ENCODE measurements around the gene CMSS1. TPM values are rescaled to one million over a fixed set of nuclear protein-coding genes. Genes with fewer than 3 reads are reported as not detected.

Gene CMSS1
- polyA plus RNA-seq, 1 of the 3 experiments (the other 2 are of a cell fraction), result 9.1 TPM

GRCh38 chr3:99945328-99945995 is 127.8 kb downstream of the CMSS1 start:
- no peaks in the 10 kb centered on the region for H3K36me3 ChIP-seq (replicated peaks in 1 of 2; ENCODE audit: control insufficient read depth in 1 of 2, insufficient read depth in 2 of 2, low read length in 1 of 2)
- no peaks in the 10 kb centered on the region for H3F3A ChIP-seq (replicated peaks; ENCODE audit: insufficient read depth)
- no peaks in the 10 kb centered on the region for H4K20me1 ChIP-seq (ENCODE audit: insufficient read depth)
- no peaks in the 10 kb centered on the region for H3K79me2 ChIP-seq (ENCODE audit: insufficient read depth)
- no peaks in the 10 kb centered on the region for H3K9me2 ChIP-seq
- ChIA-PET CTCF (no interaction called here), POLR2A (no interaction called here)
- no peaks in the 10 kb centered on the region for H3K9me3 ChIP-seq
- H3K4me2 ChIP-seq, result no peak overlapping the region
- no peak overlapping the region for H3K27ac ChIP-seq (ENCODE audit: low read depth in 2 of 2, low read length in 1 of 2)
- no peak overlapping the region for H3K4me3 ChIP-seq (ENCODE audit: low read depth in 2 of 2, low read length in 1 of 2)
- no peak overlapping the region for H2AFZ ChIP-seq (ENCODE audit: low read depth)
- DNase-seq, result no peak
- WGBS (ENCODE audit: low lambda C conversion rate), result 94% methylated on average over 5 of the region's 5 CpGs
- H3K9ac ChIP-seq, result no peak overlapping the region
- no peaks in the 10 kb centered on the region for H3K27me3 ChIP-seq (ENCODE audit: insufficient read depth)
- TF ChIP-seq MEF2A (IDR thresholded peaks at IDR 0.05; ENCODE audit: borderline replicate concordance, low read depth) (no peak), TAF1 (IDR thresholded peaks at IDR 0.05; ENCODE audit: borderline replicate concordance, low read depth, low read length) (no peak), JUND (IDR thresholded peaks at IDR 0.05) (no peak), REST (IDR thresholded peaks at IDR 0.05; ENCODE audit: low read depth, low read length) (no peak), RCOR1 (IDR thresholded peaks at IDR 0.05; ENCODE audit: low read length) (no peak)
- TF ChIP-seq, protein P1, sequence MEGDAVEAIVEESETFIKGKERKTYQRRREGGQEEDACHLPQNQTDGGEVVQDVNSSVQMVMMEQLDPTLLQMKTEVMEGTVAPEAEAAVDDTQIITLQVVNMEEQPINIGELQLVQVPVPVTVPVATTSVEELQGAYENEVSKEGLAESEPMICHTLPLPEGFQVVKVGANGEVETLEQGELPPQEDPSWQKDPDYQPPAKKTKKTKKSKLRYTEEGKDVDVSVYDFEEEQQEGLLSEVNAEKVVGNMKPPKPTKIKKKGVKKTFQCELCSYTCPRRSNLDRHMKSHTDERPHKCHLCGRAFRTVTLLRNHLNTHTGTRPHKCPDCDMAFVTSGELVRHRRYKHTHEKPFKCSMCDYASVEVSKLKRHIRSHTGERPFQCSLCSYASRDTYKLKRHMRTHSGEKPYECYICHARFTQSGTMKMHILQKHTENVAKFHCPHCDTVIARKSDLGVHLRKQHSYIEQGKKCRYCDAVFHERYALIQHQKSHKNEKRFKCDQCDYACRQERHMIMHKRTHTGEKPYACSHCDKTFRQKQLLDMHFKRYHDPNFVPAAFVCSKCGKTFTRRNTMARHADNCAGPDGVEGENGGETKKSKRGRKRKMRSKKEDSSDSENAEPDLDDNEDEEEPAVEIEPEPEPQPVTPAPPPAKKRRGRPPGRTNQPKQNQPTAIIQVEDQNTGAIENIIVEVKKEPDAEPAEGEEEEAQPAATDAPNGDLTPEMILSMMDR (IDR thresholded peaks at IDR 0.05), result no peak
- H3K4me1 ChIP-seq (ENCODE audit: control insufficient read depth in 1 of 2, insufficient read depth in 2 of 2, low read depth in 1 of 2, low read length in 1 of 2), result peaks cover 0 to 2% of the 10 kb centered on the region in 2 experiments; a peak in 2 of 4 replicates

DNA sequence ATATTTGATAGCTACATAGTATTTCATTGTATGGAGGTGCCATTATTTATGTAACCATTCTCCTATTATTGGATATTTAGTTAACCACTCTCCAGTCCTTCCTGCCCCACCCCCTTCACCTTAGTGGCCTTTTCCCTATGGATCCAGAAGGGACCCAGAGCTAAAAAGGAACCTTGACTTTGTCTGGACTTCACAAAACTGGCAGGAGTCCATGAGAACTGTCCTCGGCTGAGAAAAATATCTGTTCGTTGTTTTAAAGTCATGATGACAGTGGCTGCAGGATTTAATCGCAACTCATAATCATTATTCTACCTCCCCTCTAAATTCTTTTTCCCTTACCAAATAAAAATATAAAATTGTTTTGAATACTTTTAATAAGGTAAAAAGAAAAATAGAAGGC is 129.7 kb downstream of the CMSS1 start:
- Histone ChIP-seq H3K27me3 (ENCODE audit: insufficient read depth) (no peaks in the 10 kb centered on the region), H3K79me2 (ENCODE audit: insufficient read depth) (no peaks in the 10 kb centered on the region), H3K4me3 (ENCODE audit: low read depth in 2 of 2, low read length in 1 of 2) (no peak overlapping the region), H3F3A (replicated peaks; ENCODE audit: insufficient read depth) (peaks cover 6% of the 10 kb centered on the region), H3K4me1 (ENCODE audit: control insufficient read depth in 1 of 2, insufficient read depth in 2 of 2, low read depth in 1 of 2, low read length in 1 of 2) (peaks cover under 1 to 2% of the 10 kb centered on the region in 2 experiments; a peak in 2 of 4 replicates), H3K36me3 (replicated peaks in 1 of 2; ENCODE audit: control insufficient read depth in 1 of 2, insufficient read depth in 2 of 2, low read length in 1 of 2) (no peaks in the 10 kb centered on the region), H3K9me3 (no peaks in the 10 kb centered on the region), H3K27ac (ENCODE audit: low read depth in 2 of 2, low read length in 1 of 2) (no peak overlapping the region), H3K9me2 (no peaks in the 10 kb centered on the region), H4K20me1 (ENCODE audit: insufficient read depth) (no peaks in the 10 kb centered on the region), H3K9ac (no peak overlapping the region), H2AFZ (ENCODE audit: low read depth) (no peak overlapping the region), H3K4me2 (no peak overlapping the region)
- CTCF ChIA-PET, result no interaction called here
- 94% methylated on average over 3 of the region's 3 CpGs for WGBS (ENCODE audit: low lambda C conversion rate)
- POLR2A ChIA-PET, result no interaction called here
- TF ChIP-seq GABPA (IDR thresholded peaks at IDR 0.05; ENCODE audit: low read depth), result no peak
- no peak for TF ChIP-seq NRF1 (IDR thresholded peaks at IDR 0.05; ENCODE audit: low read depth, low read length)
- DNase-seq, result no peak

All from SK-N-SH (cell line).